LNCaP clone FGC (cell line): Measurements from ENCODE around the gene ITFG1.
"Not testable (repeated sequence)": the region's sequence is repeated elsewhere in the genome, so short reads cannot be mapped to it uniquely, and the experiment has no call there.

ENCODE experiments used
- DNase-seq: peaks from one replicate; pipeline ENCODE4 v3.0.0-alpha.2; 2011; ENCODE audit warnings: low read depth
- H3K4me3 ChIP-seq: 2 replicates; pipeline ENCODE4 v1.5.1; 2011; ENCODE audit warnings: mild to moderate bottlenecking, low read depth, low read length, control low read depth
- CTCF ChIP-seq: IDR thresholded peaks from 2 replicates; pipeline ENCODE4 v1.5.1; 2012; ENCODE audit warnings: mild to moderate bottlenecking; ENCODE audit not compliant: control insufficient read depth, insufficient read depth; ENCODE audit errors: extremely low read depth

ITFG1 gene

GRCh38 chr16:47342055-47342454 is 118.8 kb downstream of the ITFG1 start:
- TF ChIP-seq CTCF: no peak
- no peak for DNase-seq

GRCh38 chr16:47330562-47330961 is 130.3 kb downstream of the ITFG1 start:
- DNase-seq, H3K4me3 ChIP-seq: not testable (repeated sequence)

More at GRCh38 chr16:47342055-47342454, 118.8 kb downstream of the ITFG1 start:
- no peak overlapping the region for H3K4me3 ChIP-seq

GRCh38 chr16:47324309-47324708 is 136.6 kb downstream of the ITFG1 start:
- H3K4me3 ChIP-seq, DNase-seq: not testable (repeated sequence)

GRCh38 chr16:47323241-47323640 is 137.6 kb downstream of the ITFG1 start:
- no peak for DNase-seq
- no peak for TF ChIP-seq CTCF
- H3K4me3 ChIP-seq: no peak overlapping the region

GRCh38 chr16:47320546-47321310 is 140.1 kb downstream of the ITFG1 start:
- H3K4me3 ChIP-seq: no peak overlapping the region

GRCh38 chr16:47317465-47318240 is 143.2 kb downstream of the ITFG1 start:
- no peak overlapping the region for H3K4me3 ChIP-seq

More at GRCh38 chr16:47320546-47321310, 140.1 kb downstream of the ITFG1 start:
- TF ChIP-seq CTCF: no peak
- DNase-seq: no peak

GRCh38 chr16:47316442-47317015 is 144.3 kb downstream of the ITFG1 start:
- TF ChIP-seq CTCF: no peak
- DNase-seq: no peak
- no peak overlapping the region for H3K4me3 ChIP-seq

More at GRCh38 chr16:47317465-47318240, 143.2 kb downstream of the ITFG1 start:
- no peak for DNase-seq
- no peak for TF ChIP-seq CTCF
